Upper lobe of right lung (tissue), 1 donor: ENCODE results near the gene TMEM123. TPM values are rescaled to one million over a fixed set of nuclear protein-coding genes. Genes with fewer than 3 reads are reported as not detected.

Experiments used
- ATAC-seq: fragments of 200-7000 bp; cut with Tn5 transposase; one replicate; pipeline ENCODE4 v1.9.1; 2020; ENCODE audit warnings: mild to moderate bottlenecking, moderate library complexity
- DNase-seq: peaks from one replicate; pipeline ENCODE4 v3.0.0-alpha.2; 2020
- H3K27ac ChIP-seq: fragments of 200-600 bp; one replicate; pipeline ENCODE4 v1.8.0; 2022
- H3K27me3 ChIP-seq: fragments of 200-600 bp; one replicate; pipeline ENCODE4 v1.8.0; 2022; ENCODE audit warnings: mild to moderate bottlenecking
- H3K36me3 ChIP-seq: fragments of 200-600 bp; one replicate; pipeline ENCODE4 v1.8.0; 2022
- H3K4me1 ChIP-seq: fragments of 200-600 bp; one replicate; pipeline ENCODE4 v1.8.0; 2022
- H3K4me3 ChIP-seq: fragments of 200-600 bp; one replicate; pipeline ENCODE4 v1.8.0; 2022; ENCODE audit warnings: mild to moderate bottlenecking
- H3K9me3 ChIP-seq: fragments of 200-600 bp; one replicate; pipeline ENCODE4 v1.8.0; 2022
- CTCF ChIP-seq: fragments of 200-600 bp; IDR thresholded peaks from one replicate; pipeline ENCODE4 v1.8.0; 2022; ENCODE audit warnings: antibody characterized with exemption
- intact Hi-C: fragments of 100-400 bp; cut with DNase I; formaldehyde crosslinking; loops from one replicate; pipeline ENCODE4 v1.11.0; 2022
- total RNA-seq: library from RNA; stranded (reverse); fragmentation: NEBNext Ultra II Directional; extraction: Animal tissue kit (Norgen Biotek cat#: 25700); gene quantifications from one replicate; pipeline ENCODE4 v1.2.1, GENCODE V29; 2021
- donor health status: DM: no; HTN: yes; CAD: no; lungs with severe emphysema.

Gene TMEM123
- total RNA-seq, 1 donor from 2014 or later, result 203 TPM

- H3K9me3 ChIP-seq, result no peaks in the 10 kb centered on the region
- H3K4me1 ChIP-seq, result no peaks in the 10 kb centered on the region
- no peak for ATAC-seq
- DNase-seq, result no peak
- no peak overlapping the region for H3K4me3 ChIP-seq
- no peak overlapping the region for H3K27ac ChIP-seq
- intact Hi-C loops, result loop anchor here (10.0 kb wide), 1 partner anchor 93 kb away; no protein-coding TSS in a partner anchor
- H3K27me3 ChIP-seq, result no peaks in the 10 kb centered on the region
- no peaks in the 10 kb centered on the region for H3K36me3 ChIP-seq
- TF ChIP-seq CTCF, result no peak
Measured at GRCh38 chr11:102488208-102488607, 35.6 kb upstream of the TMEM123 start.

GRCh38 chr11:102487214-102487613 lies 34.6 kb upstream of the TMEM123 start:
- Histone ChIP-seq H3K27ac (no peak overlapping the region), H3K36me3 (no peaks in the 10 kb centered on the region), H3K9me3 (no peaks in the 10 kb centered on the region), H3K4me3 (no peak overlapping the region), H3K4me1 (no peaks in the 10 kb centered on the region), H3K27me3 (no peaks in the 10 kb centered on the region)
- no peak for TF ChIP-seq CTCF
- intact Hi-C loops, result loop anchor here (10.0 kb wide), 1 partner anchor 92 kb away; no protein-coding TSS in a partner anchor
- ATAC-seq (no peak), DNase-seq (no peak)

GRCh38 chr11:102486584-102486983 lies 34.0 kb upstream of the TMEM123 start:
- H3K27ac ChIP-seq, result no peak overlapping the region
- H3K4me3 ChIP-seq, result no peak overlapping the region
- H3K36me3 ChIP-seq, result no peaks in the 10 kb centered on the region
- DNase-seq, result no peak
- no peaks in the 10 kb centered on the region for H3K27me3 ChIP-seq
- H3K4me1 ChIP-seq, result no peaks in the 10 kb centered on the region
- intact Hi-C loops, result loop anchor here (10.0 kb wide), 1 partner anchor 92 kb away; no protein-coding TSS in a partner anchor
- ATAC-seq, result no peak
- no peak for TF ChIP-seq CTCF
- H3K9me3 ChIP-seq, result no peaks in the 10 kb centered on the region

DNA sequence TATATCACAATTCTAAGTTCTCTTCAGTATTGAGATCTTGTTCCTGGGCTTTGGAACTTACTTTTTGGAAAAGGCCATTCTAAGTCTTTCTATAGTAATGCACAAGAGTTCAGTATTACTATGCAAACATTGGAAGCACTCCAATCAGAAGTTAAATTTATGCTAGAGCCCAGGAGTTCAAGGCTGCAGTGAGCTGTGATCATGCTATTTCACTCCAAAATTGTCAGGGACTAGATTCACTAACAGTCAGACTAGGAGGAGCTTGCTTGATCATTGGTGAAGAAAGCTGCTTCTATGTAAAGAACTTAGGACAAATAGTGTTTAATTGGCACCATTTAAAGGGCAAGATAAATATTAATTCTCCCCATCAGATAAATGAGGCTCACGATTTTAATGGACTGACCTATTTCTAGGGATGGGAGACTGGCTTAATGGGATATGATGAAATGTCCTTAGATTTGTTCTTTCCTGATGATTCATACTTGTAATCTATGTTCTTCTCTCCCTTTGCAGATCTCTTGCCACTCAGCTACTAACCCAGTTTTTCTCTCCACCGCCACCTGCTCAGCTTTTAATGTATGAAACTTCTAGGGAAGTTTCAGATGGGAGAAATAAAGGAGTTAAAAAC lies 32.6 kb upstream of the TMEM123 start:
- no peaks in the 10 kb centered on the region for H3K36me3 ChIP-seq

GRCh38 chr11:102482433-102482832 lies 29.9 kb upstream of the TMEM123 start:
- Histone ChIP-seq H3K9me3 (no peaks in the 10 kb centered on the region), H3K27ac (no peak overlapping the region), H3K36me3 (no peaks in the 10 kb centered on the region), H3K4me3 (no peak overlapping the region), H3K4me1 (no peaks in the 10 kb centered on the region), H3K27me3 (no peaks in the 10 kb centered on the region)
- intact Hi-C loops, result loop anchor here (10.0 kb wide), 1 partner anchor 88 kb away; no protein-coding TSS in a partner anchor
- ATAC-seq (no peak), DNase-seq (no peak)
- TF ChIP-seq CTCF, result no peak

More for the DNA sequence above, 32.6 kb upstream of the TMEM123 start:
- H3K27me3 ChIP-seq, result no peaks in the 10 kb centered on the region
- no peak for TF ChIP-seq CTCF
- no peak for DNase-seq
- H3K4me3 ChIP-seq, result no peak overlapping the region
- no peaks in the 10 kb centered on the region for H3K9me3 ChIP-seq
- no peaks in the 10 kb centered on the region for H3K4me1 ChIP-seq
- H3K27ac ChIP-seq, result no peak overlapping the region
- ATAC-seq, result no peak
- intact Hi-C loops, result loop anchor here (10.0 kb wide), 1 partner anchor 90 kb away; no protein-coding TSS in a partner anchor
